Right atrium auricular region (tissue), 2 donors: Measurements from ENCODE around the gene BTLA. TPM values are rescaled to one million over a fixed set of nuclear protein-coding genes. Genes with fewer than 3 reads are reported as not detected.
"Not testable (repeated sequence)": the region's sequence is repeated elsewhere in the genome, so short reads cannot be mapped to it uniquely, and the experiment has no call there.

Experiments
- DNase-seq: peaks from one replicate; pipeline ENCODE4 v3.0.0-alpha.2; 2019; ENCODE audit warnings: low spot score
- H3K27ac ChIP-seq, 2 donors: fragments of 200-600 bp; sonication (generic); 1 replicate in 1 of 2; 2 replicates in 1 of 2; pipeline ENCODE4 v1.5.1; 2016 to 2019
- H3K27me3 ChIP-seq, 2 donors: fragments of 200-600 bp; sonication (generic); one replicate each; pipeline versions ENCODE4 v1.5.1 to v1.6.0; 2017 to 2019
- H3K36me3 ChIP-seq: fragments of 200-600 bp; sonication (generic); one replicate; pipeline ENCODE4 v1.5.1; 2016
- H3K4me1 ChIP-seq, 2 donors: fragments of 200-600 bp; sonication (generic); one replicate each; pipeline versions ENCODE4 v1.5.1 to v1.6.0; 2017 to 2019
- H3K4me3 ChIP-seq, 2 donors: fragments of 200-600 bp; sonication (generic); 1 replicate in 1 of 2; 2 replicates in 1 of 2; pipeline ENCODE4 v1.5.1; 2017 to 2019; ENCODE audit warnings: mild to moderate bottlenecking in 1 of 2, moderate library complexity in 1 of 2
- H3K9me3 ChIP-seq, 2 donors: fragments of 200-600 bp; sonication (generic); one replicate each; pipeline ENCODE4 v1.5.1; 2019
- total RNA-seq, 2 donors: library from RNA; depleted of rRNA; stranded (reverse); fragments of >200 nt; gene quantifications; one replicate each; pipeline ENCODE4 v1.1.0, GENCODE V29; 2016
- TF ChIP-seq, protein P1 (sequence below), 2 donors: fragments of 200-600 bp; sonication (generic); IDR thresholded peaks; one replicate each; pipeline ENCODE4 v1.5.1; 2019; ENCODE audit warnings: antibody characterized with exemption in 2 of 2

Gene BTLA
- total RNA-seq, 2 donors from 2014 or later = not detected

- Histone ChIP-seq H3K27ac (no peak overlapping the region), H3K9me3 (peaks cover 0 to 4% of the 10 kb centered on the region in 2 donors), H3K27me3 (no peaks in the 10 kb centered on the region), H3K4me3 (no peak overlapping the region), H3K4me1 (peaks cover 0 to 8% of the 10 kb centered on the region in 2 donors), H3K36me3 (no peaks in the 10 kb centered on the region)
- no peak for DNase-seq
- TF ChIP-seq, protein P1, sequence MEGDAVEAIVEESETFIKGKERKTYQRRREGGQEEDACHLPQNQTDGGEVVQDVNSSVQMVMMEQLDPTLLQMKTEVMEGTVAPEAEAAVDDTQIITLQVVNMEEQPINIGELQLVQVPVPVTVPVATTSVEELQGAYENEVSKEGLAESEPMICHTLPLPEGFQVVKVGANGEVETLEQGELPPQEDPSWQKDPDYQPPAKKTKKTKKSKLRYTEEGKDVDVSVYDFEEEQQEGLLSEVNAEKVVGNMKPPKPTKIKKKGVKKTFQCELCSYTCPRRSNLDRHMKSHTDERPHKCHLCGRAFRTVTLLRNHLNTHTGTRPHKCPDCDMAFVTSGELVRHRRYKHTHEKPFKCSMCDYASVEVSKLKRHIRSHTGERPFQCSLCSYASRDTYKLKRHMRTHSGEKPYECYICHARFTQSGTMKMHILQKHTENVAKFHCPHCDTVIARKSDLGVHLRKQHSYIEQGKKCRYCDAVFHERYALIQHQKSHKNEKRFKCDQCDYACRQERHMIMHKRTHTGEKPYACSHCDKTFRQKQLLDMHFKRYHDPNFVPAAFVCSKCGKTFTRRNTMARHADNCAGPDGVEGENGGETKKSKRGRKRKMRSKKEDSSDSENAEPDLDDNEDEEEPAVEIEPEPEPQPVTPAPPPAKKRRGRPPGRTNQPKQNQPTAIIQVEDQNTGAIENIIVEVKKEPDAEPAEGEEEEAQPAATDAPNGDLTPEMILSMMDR (IDR thresholded peaks at IDR 0.05) = no peak
Measured at GRCh38 chr3:112464264-112464663, 35.0 kb downstream of the BTLA start.

- Histone ChIP-seq H3K9me3 (peaks cover 0 to 4% of the 10 kb centered on the region in 2 donors), H3K4me1 (peaks cover 0 to 8% of the 10 kb centered on the region in 2 donors), H3K36me3 (no peaks in the 10 kb centered on the region), H3K27ac (no peak overlapping the region), H3K4me3 (no peak overlapping the region), H3K27me3 (no peaks in the 10 kb centered on the region)
- DNase-seq = no peak
- TF ChIP-seq, protein P1 (IDR thresholded peaks at IDR 0.05) = no peak
Measured at GRCh38 chr3:112463250-112463649, 36.0 kb downstream of the BTLA start.

- H3K4me3 ChIP-seq, H3K27ac ChIP-seq, DNase-seq: not testable (repeated sequence)
Measured at GRCh38 chr3:112461787-112462186, 37.5 kb downstream of the BTLA start.

DNA sequence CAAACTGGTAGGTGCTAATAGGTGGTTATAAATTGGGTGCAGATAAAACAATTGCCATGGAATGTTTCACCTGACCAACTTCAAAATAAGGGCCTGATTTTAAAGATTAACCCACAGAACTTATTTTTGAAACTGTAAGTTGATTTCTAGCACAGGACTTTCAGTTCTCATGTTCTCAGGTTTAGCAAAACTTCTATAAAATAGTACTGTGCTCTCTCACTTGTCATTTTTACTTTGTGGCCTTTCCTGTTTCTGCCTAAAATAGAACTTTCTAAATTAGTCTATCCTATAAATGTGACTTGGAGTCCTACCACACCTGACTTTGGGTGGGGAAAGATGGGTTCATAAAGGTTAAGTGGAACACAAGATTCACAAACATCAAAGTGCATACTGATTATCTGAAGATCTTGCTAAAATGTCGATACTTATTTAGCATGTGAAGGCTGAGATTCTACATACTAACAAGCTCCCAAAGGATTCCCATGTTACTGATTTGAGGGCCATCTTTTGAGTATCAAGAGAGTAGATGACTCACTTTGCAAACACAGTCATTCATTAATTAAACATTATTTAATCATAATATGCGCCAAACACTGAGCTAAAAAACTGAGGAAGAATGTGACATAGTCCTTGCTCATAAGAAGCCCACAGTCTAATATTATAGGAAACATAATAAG is 38.6 kb downstream of the BTLA start:
- Histone ChIP-seq H3K27ac (no peak overlapping the region), H3K9me3 (peaks cover 0 to 4% of the 10 kb centered on the region in 2 donors), H3K4me3 (no peak overlapping the region), H3K36me3 (no peaks in the 10 kb centered on the region), H3K4me1 (peaks cover 0 to 8% of the 10 kb centered on the region in 2 donors), H3K27me3 (no peaks in the 10 kb centered on the region)
- DNase-seq = no peak
- TF ChIP-seq, protein P1 (IDR thresholded peaks at IDR 0.05) = no peak

More at GRCh38 chr3:112461787-112462186, 37.5 kb downstream of the BTLA start:
- H3K4me1 ChIP-seq, H3K36me3 ChIP-seq, H3K9me3 ChIP-seq, H3K27me3 ChIP-seq: not testable (repeated sequence)

- peaks cover 0 to 7% of the 10 kb centered on the region in 2 donors for H3K4me1 ChIP-seq
- no peaks in the 10 kb centered on the region for H3K36me3 ChIP-seq
- TF ChIP-seq, protein P1 (IDR thresholded peaks at IDR 0.05) = no peak
- peaks cover 0 to 4% of the 10 kb centered on the region in 2 donors for H3K9me3 ChIP-seq
- no peak overlapping the region for H3K4me3 ChIP-seq
- no peak for DNase-seq
- no peaks in the 10 kb centered on the region for H3K27me3 ChIP-seq
- H3K27ac ChIP-seq = no peak overlapping the region
Measured at GRCh38 chr3:112459750-112460149, 39.5 kb downstream of the BTLA start.

GRCh38 chr3:112456147-112456546 is 43.1 kb downstream of the BTLA start:
- TF ChIP-seq, protein P1 (IDR thresholded peaks at IDR 0.05) = no peak
- Histone ChIP-seq H3K9me3 (no peaks in the 10 kb centered on the region), H3K36me3 (no peaks in the 10 kb centered on the region), H3K4me3 (no peak overlapping the region), H3K4me1 (no peaks in the 10 kb centered on the region), H3K27ac (no peak overlapping the region), H3K27me3 (no peaks in the 10 kb centered on the region)
- no peak for DNase-seq
